K562 (cell line): ENCODE data around the gene RAD1. TPM values are rescaled to one million over a fixed set of nuclear protein-coding genes. Genes with fewer than 3 reads are reported as not detected.

ENCODE experiments used
- ARID2 ChIP-seq: fragments of 450-650 bp; IDR thresholded peaks from 2 replicates; pipeline ENCODE4 v1.6.1; 2017; ENCODE audit warnings: antibody characterized with exemption, mild to moderate bottlenecking
- BCL6 ChIP-seq: fragments of 250-450 bp; sonication (Bioruptor Pico); IDR thresholded peaks from 2 replicates; pipeline ENCODE4 v1.4.0; 2020
- CBFA2T3 ChIP-seq: fragments of 450-650 bp; IDR thresholded peaks from 2 replicates; pipeline ENCODE4 v1.6.1; 2017
- CBX3 ChIP-seq, 2 experiments: IDR thresholded peaks; 1 replicate in 1 of 2; 2 replicates in 1 of 2; pipeline ENCODE4 v1.6.1; 2012; ENCODE audit warnings: inconsistent platforms in 2 of 2, low read length in 2 of 2, borderline replicate concordance in 1 of 2, control low read depth in 1 of 2
- CBX5 ChIP-seq: IDR thresholded peaks from 2 replicates; pipeline ENCODE4 v1.6.1; 2014; ENCODE audit warnings: low read depth, borderline replicate concordance
- CHD1 ChIP-seq: fragments of 200-600 bp; sonication (generic); IDR thresholded peaks from one replicate; pipeline ENCODE4 v1.6.1; 2012; ENCODE audit warnings: mild to moderate bottlenecking, moderate library complexity, low read length, inconsistent platforms
- E2F8 ChIP-seq: fragments of 450-650 bp; IDR thresholded peaks from 2 replicates; pipeline ENCODE4 v1.7.1; 2018; ENCODE audit warnings: mild to moderate bottlenecking, low read depth; ENCODE audit not compliant: partially characterized antibody
- E4F1 ChIP-seq: fragments of 250-450 bp; sonication (Bioruptor Pico); IDR thresholded peaks from 2 replicates; pipeline ENCODE4 v1.5.0; 2021; ENCODE audit warnings: mild to moderate bottlenecking, borderline replicate concordance
- ETV1 ChIP-seq: fragments of 450-650 bp; conservative IDR thresholded peaks from 2 replicates; pipeline ENCODE4 v1.6.1; 2016; ENCODE audit warnings: missing genetic modification characterization, control low read depth, low read depth, missing compliant biosample characterization
- GABPB2 ChIP-seq: fragments of 250-450 bp; sonication (Bioruptor Pico); conservative IDR thresholded peaks from 2 replicates; pipeline ENCODE4 v1.5.1; 2021; ENCODE audit warnings: mild to moderate bottlenecking
- IRF1 ChIP-seq: sonication (generic); formaldehyde crosslinking; IDR thresholded peaks from 2 replicates; pipeline ENCODE4 v1.8.0; 2022; ENCODE audit warnings: missing genetic modification reagents, mild to moderate bottlenecking, borderline replicate concordance
- PYGO2 ChIP-seq: fragments of 450-650 bp; IDR thresholded peaks from 2 replicates; pipeline ENCODE4 v1.6.1; 2016; ENCODE audit warnings: mild to moderate bottlenecking, missing genetic modification characterization, moderate library complexity, missing compliant biosample characterization
- RAD21 ChIP-seq, 2 experiments: fragments of 250-450 bp in 1 of 2; fragments of 450-650 bp in 1 of 2; sonication (Bioruptor Pico) in 1 of 2; formaldehyde crosslinking in 1 of 2; IDR thresholded peaks in 1 of 2; conservative IDR thresholded peaks in 1 of 2; 2 replicates each; pipeline versions ENCODE4 v1.4.0 to v1.8.0; 2020 to 2022; ENCODE audit warnings: mild to moderate bottlenecking in 2 of 2, moderate library complexity in 1 of 2
- RBM39 ChIP-seq: fragments of 200-400 bp; formaldehyde crosslinking; optimal IDR thresholded peaks from 2 replicates; pipeline ENCODE3; 2018; ENCODE audit warnings: low read depth, low read length
- SIN3A ChIP-seq, 2 experiments: fragments of 150-350 bp in 1 of 2; IDR thresholded peaks; 2 replicates each; pipeline ENCODE4 v1.6.1; 2011 to 2016; ENCODE audit warnings: borderline replicate concordance in 2 of 2, low read depth in 2 of 2, low read length in 2 of 2, mild to moderate bottlenecking in 2 of 2, moderate library complexity in 2 of 2; ENCODE audit not compliant: control insufficient read depth in 1 of 2
- SRSF1 ChIP-seq: fragments of 200-400 bp; formaldehyde crosslinking; IDR thresholded peaks from 2 replicates; pipeline ENCODE4 v1.6.1; 2017; ENCODE audit warnings: mild to moderate bottlenecking, low read depth, low read length, moderate library complexity
- SRSF3 ChIP-seq: fragments of 200-400 bp; formaldehyde crosslinking; IDR thresholded peaks from 2 replicates; pipeline ENCODE4 v1.6.1; 2016; ENCODE audit warnings: mild to moderate bottlenecking, low read length, moderate library complexity; ENCODE audit not compliant: insufficient read depth
- ZBTB2 ChIP-seq: fragments of 450-650 bp; IDR thresholded peaks from 2 replicates; pipeline ENCODE4 v1.6.1; 2016; ENCODE audit warnings: antibody characterized with exemption
- ZFP36 ChIP-seq: fragments of 150-350 bp; IDR thresholded peaks from 2 replicates; pipeline ENCODE4 v1.6.1; 2018; ENCODE audit warnings: low read length, low read depth; ENCODE audit not compliant: partially characterized antibody
- ZKSCAN3 ChIP-seq: fragments of 250-450 bp; sonication (Bioruptor Pico); IDR thresholded peaks from 2 replicates; pipeline ENCODE4 v1.4.0; 2020
- ZNF764 ChIP-seq: fragments of 250-450 bp; sonication (Bioruptor Pico); IDR thresholded peaks from 2 replicates; pipeline ENCODE4 v1.4.0; 2020; ENCODE audit warnings: low read depth, mild to moderate bottlenecking, moderate library complexity
- polyA plus RNA-seq, 8 experiments: library from polyadenylated mRNA; depleted of rRNA in 4 of 8; stranded (reverse) in 5 of 8; unstranded in 3 of 8; fragments of >200 nt; fragmentation: Nextera tagmentation in 2 of 8; fragmentation: Illumina TruSeq in 1 of 8; extraction: Ambion mirVana in 2 of 8; extraction: Trizol in 1 of 8; gene quantifications; 2 replicates each; pipeline versions ENCODE4 v1.2.1 to v1.2.3, GENCODE V29; 2011 to 2014; ENCODE audit warnings: inconsistent platforms in 1 of 8, missing spikeins in 1 of 8
- total RNA-seq, 7 experiments: library from RNA; depleted of rRNA in 6 of 7; stranded (reverse); fragments of >200 nt in 6 of 7; fragmentation: Illumina TruSeq in 2 of 7; extraction: Trizol in 2 of 7; gene quantifications; 2 replicates each; pipeline versions ENCODE4 v1.2.1 to v1.2.3, GENCODE V29; 2011 to 2021; ENCODE audit warnings: low replicate concordance in 1 of 7

The RAD1 gene
- total and polyA plus RNA-seq, 9 of the 15 experiments (the other 6 are each of a cell fraction or from before 2014, with no cell fraction given) = 44.5 to 148 (median 60.8) TPM

GRCh38 chr5:34898258-34898895 lies 16.9 kb downstream of the RAD1 start (continued):
- TF ChIP-seq GABPB2 (no peak), SIN3A (IDR thresholded peaks at IDR 0.05; ENCODE audit: borderline replicate concordance in 2 of 2, control insufficient read depth in 1 of 2, low read depth in 2 of 2, low read length in 2 of 2) (no peak), BCL6 (CRISPR knock-in tag) (no peak), ARID2 (peak; percentile 81), CHD1 (no peak), PYGO2 (tag) (no peak), RBM39 (no peak), SRSF1 (no peak), CBFA2T3 (no peak), CBX5 (no peak), E4F1 (no peak), CBX3 (IDR thresholded peaks at IDR 0.05; ENCODE audit: borderline replicate concordance in 1 of 2, low read length in 2 of 2) (0 out of 3 replicates have a peak, but pooled peaks of 1 of the 2 experiments have one; percentile 36), ZNF764 (no peak), ETV1 (tag) (no peak), ZKSCAN3 (CRISPR knock-in tag) (no peak), ZFP36 (peak; percentile 14), SRSF3 (no peak), IRF1 (CRISPR knock-in tag) (no peak), E2F8 (peak; percentile 25), RAD21 (CRISPR knock-in tag; conservative IDR thresholded peaks at IDR 0.05 in 1 of 2, IDR thresholded peaks at IDR 0.05 in 1 of 2) (peak; percentile 97 to 98), ZBTB2 (no peak)
